A673 (cell line): ENCODE data around the gene MRPL2. TPM values are rescaled to one million over a fixed set of nuclear protein-coding genes. Genes with fewer than 3 reads are reported as not detected.
A peak's percentile ranks its signal among the peaks of the same experiment; 100 is the strongest.

Experiments
- BruUV-seq: library from RNA; stranded (reverse); fragments of 400-500 nt; replicated peaks from 2 replicates; lab custom pipeline; 2021; lab: Mats Ljungman, UMichigan
- CTCF ChIA-PET: fragments of 300-600 bp; sonication (Branson Sonifier 250); formaldehyde crosslinking; loops from one replicate; lab custom pipeline; 2022; ENCODE audit warnings: antibody characterized with exemption; lab: Charles Lee
- POLR2A ChIA-PET: fragments of 300-600 bp; sonication (Branson Sonifier 250); formaldehyde crosslinking; loops from one replicate; lab custom pipeline; 2022; ENCODE audit warnings: antibody characterized with exemption; ENCODE audit not compliant: low non-redundant PET; lab: Charles Lee
- DNase-seq: peaks from one replicate; pipeline ENCODE4 v3.0.0-alpha.2; 2015; ENCODE audit warnings: low spot score
- H3K27ac ChIP-seq: fragments of 200-600 bp; sonication (generic); 2 replicates; pipeline ENCODE4 v1.5.1; 2016; ENCODE audit warnings: mixed run types, low read depth, mild to moderate bottlenecking, mixed read lengths, antibody characterized with exemption, low read length; ENCODE audit not compliant: poor library complexity, severe bottlenecking
- H3K27me3 ChIP-seq: fragments of 200-600 bp; sonication (generic); replicated peaks from 2 replicates; pipeline ENCODE4 v1.6.1; 2017; ENCODE audit warnings: mixed run types, low read depth, mild to moderate bottlenecking, mixed read lengths, antibody characterized with exemption, low read length; ENCODE audit not compliant: insufficient read depth, poor library complexity
- H3K36me3 ChIP-seq: fragments of 200-600 bp; sonication (generic); 2 replicates; pipeline ENCODE4 v1.6.1; 2016; ENCODE audit warnings: mixed run types, mild to moderate bottlenecking, mixed read lengths, antibody characterized with exemption, low read length; ENCODE audit not compliant: insufficient read depth, poor library complexity, severe bottlenecking
- H3K4me1 ChIP-seq: fragments of 200-600 bp; sonication (generic); 2 replicates; pipeline ENCODE4 v1.6.1; 2017; ENCODE audit warnings: mixed run types, mild to moderate bottlenecking, mixed read lengths, antibody characterized with exemption, low read length; ENCODE audit not compliant: insufficient read depth, poor library complexity, severe bottlenecking
- H3K4me3 ChIP-seq: fragments of 200-600 bp; sonication (generic); 2 replicates; pipeline ENCODE4 v1.5.1; 2016; ENCODE audit warnings: low read depth, mixed run types, mild to moderate bottlenecking, mixed read lengths, low read length; ENCODE audit not compliant: poor library complexity, severe bottlenecking
- H3K9me3 ChIP-seq: fragments of 200-600 bp; sonication (generic); 2 replicates; pipeline ENCODE4 v1.6.1; 2016; ENCODE audit warnings: mixed run types, low read depth, mild to moderate bottlenecking, mixed read lengths, antibody characterized with exemption, low read length; ENCODE audit not compliant: poor library complexity, severe bottlenecking
- EZH2 ChIP-seq: fragments of 200-600 bp; sonication (generic); IDR thresholded peaks from 2 replicates; pipeline ENCODE4 v1.6.1; 2017; ENCODE audit warnings: borderline replicate concordance, low read depth, mild to moderate bottlenecking, mixed read lengths, antibody characterized with exemption, low read length; ENCODE audit not compliant: poor library complexity, severe bottlenecking
- intact Hi-C: fragments of 100-400 bp; cut with micrococcal nuclease; formaldehyde crosslinking; loops from one replicate; pipeline ENCODE4 v1.10.0; 2022; ENCODE audit not compliant: unreplicated experiment
- total RNA-seq: library from RNA; stranded (reverse); gene quantifications from 2 replicates; pipeline ENCODE4 v1.2.3, GENCODE V29; 2021
- TF ChIP-seq, protein P1 (sequence below): fragments of 300-800, 200-600 bp; sonication (generic); conservative IDR thresholded peaks from 2 replicates; pipeline ENCODE4 v1.5.1; 2017; ENCODE audit warnings: low read depth, mild to moderate bottlenecking, antibody characterized with exemption, low read length, moderate library complexity, mixed read lengths

MRPL2 gene
- total RNA-seq, 1 experiment from 2014 or later: 95.8 TPM

GRCh38 chr6:43013843-43014433, 45.3 kb downstream of the MRPL2 start, which contains the start of the genes KLHDC3 and MEA1:
TSS of gene KLHDC3 (plus strand) at chr6:43014249. CDS start at chr6:43017193, 2,944 bp downstream.
TSS of gene MEA1 (minus strand) at chr6:43013946. CDS start at chr6:43013813, 133 bp downstream.
- peak within 1 kb of the TSS; percentile 82 for H3K4me3 ChIP-seq
- POLR2A ChIA-PET: interaction anchor here (0.6 to 1.2 kb wide), 2 partner anchors 30 to 85 kb away, joined by 3 to 5 read pairs; partner anchors contain the start of genes CNPY3 and PPP2R5D
- peak within 1 kb of the TSS; percentile 79 for H3K27ac ChIP-seq
- CTCF ChIA-PET: interaction anchor here (0.6 to 1.5 kb wide), 4 partner anchors 35 to 150 kb away, joined by 4 to 8 read pairs (median 5); partner anchors contain the start of genes PEX6 and PTK7
- no peaks in the 10 kb centered on the region for H3K27me3 ChIP-seq
- peaks cover 59% of the 10 kb centered on the region for H3K36me3 ChIP-seq
- BruUV-seq: no TSS peak
- H3K4me1 ChIP-seq: peaks cover 7% of the 10 kb centered on the region
- intact Hi-C loops: loop anchor here (5.0 kb wide), 1 partner anchor 112 kb away; no protein-coding TSS in a partner anchor
- no peak for TF ChIP-seq EZH2
- TF ChIP-seq, protein P1, sequence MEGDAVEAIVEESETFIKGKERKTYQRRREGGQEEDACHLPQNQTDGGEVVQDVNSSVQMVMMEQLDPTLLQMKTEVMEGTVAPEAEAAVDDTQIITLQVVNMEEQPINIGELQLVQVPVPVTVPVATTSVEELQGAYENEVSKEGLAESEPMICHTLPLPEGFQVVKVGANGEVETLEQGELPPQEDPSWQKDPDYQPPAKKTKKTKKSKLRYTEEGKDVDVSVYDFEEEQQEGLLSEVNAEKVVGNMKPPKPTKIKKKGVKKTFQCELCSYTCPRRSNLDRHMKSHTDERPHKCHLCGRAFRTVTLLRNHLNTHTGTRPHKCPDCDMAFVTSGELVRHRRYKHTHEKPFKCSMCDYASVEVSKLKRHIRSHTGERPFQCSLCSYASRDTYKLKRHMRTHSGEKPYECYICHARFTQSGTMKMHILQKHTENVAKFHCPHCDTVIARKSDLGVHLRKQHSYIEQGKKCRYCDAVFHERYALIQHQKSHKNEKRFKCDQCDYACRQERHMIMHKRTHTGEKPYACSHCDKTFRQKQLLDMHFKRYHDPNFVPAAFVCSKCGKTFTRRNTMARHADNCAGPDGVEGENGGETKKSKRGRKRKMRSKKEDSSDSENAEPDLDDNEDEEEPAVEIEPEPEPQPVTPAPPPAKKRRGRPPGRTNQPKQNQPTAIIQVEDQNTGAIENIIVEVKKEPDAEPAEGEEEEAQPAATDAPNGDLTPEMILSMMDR: no peak
- DNase-seq: peak; percentile 100
- no peaks in the 10 kb centered on the region for H3K9me3 ChIP-seq

- Histone ChIP-seq H3K9me3 (no peaks in the 10 kb centered on the region), H3K27ac (peak overlapping the region; percentile 79), H3K4me3 (peak overlapping the region; percentile 82), H3K4me1 (peaks cover 7% of the 10 kb centered on the region), H3K36me3 (peaks cover 60% of the 10 kb centered on the region), H3K27me3 (no peaks in the 10 kb centered on the region)
- BruUV-seq: no TSS peak
- ChIA-PET POLR2A (interaction anchor here (1.2 kb wide), 1 partner anchor 84 kb away, joined by 5 read pairs; the partner anchor contains the start of gene CNPY3), CTCF (interaction anchor here (1.2 to 1.5 kb wide), 2 partner anchors 63 to 131 kb away, joined by 5 to 8 read pairs; partner anchors contain the start of gene PTK7)
- TF ChIP-seq EZH2: no peak
- TF ChIP-seq, protein P1: no peak
- intact Hi-C loops: loop anchor here (5.0 kb wide), 1 partner anchor 111 kb away; no protein-coding TSS in a partner anchor
- DNase-seq: no peak
These were observed 46.0 kb downstream of the MRPL2 start for GRCh38 chr6:43013097-43013842.

DNA sequence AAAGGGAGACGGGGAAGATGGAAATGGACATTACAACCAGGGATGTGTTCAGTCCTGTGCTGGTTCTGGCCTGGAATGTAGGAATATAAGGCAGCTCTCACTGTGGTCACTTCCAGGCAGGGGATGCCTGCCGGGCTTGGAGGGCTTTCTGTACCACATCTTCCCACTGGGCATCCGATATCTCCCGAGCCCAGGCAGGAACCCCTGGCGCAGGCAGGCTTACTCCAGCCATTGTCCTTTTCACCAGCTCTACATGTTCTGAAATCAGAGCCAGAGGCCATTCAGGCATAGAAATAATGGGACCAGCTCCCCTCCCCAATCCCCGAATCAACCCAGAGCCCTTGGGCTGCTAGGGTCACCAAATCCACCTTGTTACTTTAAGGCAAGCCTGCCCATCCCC, 46.9 kb downstream of the MRPL2 start:
- Histone ChIP-seq H3K4me3 (peak overlapping the region; percentile 82), H3K27ac (peak overlapping the region; percentile 79)
- intact Hi-C loops: loop anchor here (5.0 kb wide), 1 partner anchor 110 kb away; no protein-coding TSS in a partner anchor

More for the DNA sequence above, 46.9 kb downstream of the MRPL2 start:
- TF ChIP-seq, protein P1: no peak
- TF ChIP-seq EZH2: no peak
- H3K9me3 ChIP-seq: no peaks in the 10 kb centered on the region
- ChIA-PET POLR2A (no interaction called here), CTCF (no interaction called here)
- H3K27me3 ChIP-seq: no peaks in the 10 kb centered on the region
- H3K4me1 ChIP-seq: peaks cover 7% of the 10 kb centered on the region
- no TSS peak for BruUV-seq
- H3K36me3 ChIP-seq: peaks cover 60% of the 10 kb centered on the region
- DNase-seq: no peak
